ENCODE data around the gene RAB12.

The RAB12 gene

DNA sequence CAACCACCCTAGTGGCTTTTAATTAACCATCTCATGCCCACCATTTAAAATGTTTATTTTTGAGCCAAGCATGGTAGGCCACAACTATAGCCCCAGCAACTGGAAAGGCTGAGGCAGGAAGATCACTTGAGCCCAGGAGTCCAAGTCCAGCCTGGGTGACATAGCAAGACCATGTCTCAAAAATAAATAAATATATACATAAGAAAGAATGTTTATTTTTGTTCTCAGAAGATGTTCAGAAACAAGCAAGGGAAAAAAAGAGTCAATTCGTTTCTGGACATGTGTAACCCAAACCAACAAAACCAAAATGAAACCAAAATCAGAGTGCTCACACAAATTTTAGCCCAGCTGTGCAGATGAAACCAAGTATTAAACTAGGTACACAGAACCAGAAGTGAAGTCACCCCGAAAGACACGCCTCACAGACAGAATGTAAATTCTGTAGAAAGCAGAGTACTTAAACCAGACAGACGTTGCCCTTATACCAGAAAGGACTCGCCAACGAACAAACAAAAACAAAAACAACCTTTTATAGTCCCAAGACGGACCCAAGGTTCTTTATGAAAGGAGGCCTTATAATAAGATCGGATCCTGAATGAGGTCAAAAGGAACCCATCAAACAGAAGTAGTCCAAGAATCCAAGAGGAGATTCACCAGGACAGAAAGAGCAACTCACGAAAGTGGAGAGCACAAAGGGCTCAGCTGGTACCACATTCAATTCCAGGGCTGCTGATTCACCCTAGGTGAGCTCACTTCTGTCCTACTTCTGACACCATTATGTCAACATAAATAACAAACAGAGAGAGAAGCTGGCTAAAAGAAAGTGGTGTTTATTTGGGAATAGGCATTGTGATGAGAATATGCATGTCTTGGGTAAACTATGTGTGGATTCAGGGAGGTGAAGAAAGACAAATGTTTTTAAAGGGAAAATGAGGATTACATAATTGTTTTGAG lies 64.3 kb downstream of the RAB12 start:
- Mint-ChIP-seq H3K27me3 (no peaks in the 10 kb centered on the region), H3K4me1 (ENCODE audit: low read depth) (no peaks in the 10 kb centered on the region), H3K27ac (no peak overlapping the region), H3K36me3 (peaks cover 2% of the 10 kb centered on the region), H3K4me3 (no peak overlapping the region), H3K9me3 (ENCODE audit: low read depth) (no peaks in the 10 kb centered on the region)

DNA sequence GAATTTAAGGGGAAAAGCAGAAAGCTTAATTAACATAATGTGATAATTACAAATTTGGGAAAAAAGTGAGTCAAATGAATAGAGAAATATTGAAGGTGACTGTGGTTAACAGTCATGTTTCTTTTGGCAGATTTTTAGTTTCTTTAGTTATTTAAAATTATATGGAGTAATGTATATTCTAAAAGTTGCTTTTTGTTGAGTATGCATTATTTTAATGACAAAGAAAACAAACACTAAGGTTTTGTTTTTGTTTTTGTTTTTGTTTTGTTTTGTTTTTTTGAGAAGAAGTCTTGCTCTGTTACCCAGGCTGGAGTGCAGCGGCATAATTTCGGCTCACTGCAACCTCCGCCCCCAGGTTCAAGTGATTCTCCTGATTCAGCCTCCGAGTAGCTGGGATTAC lies 65.8 kb downstream of the RAB12 start:
- Mint-ChIP-seq H3K27ac (no peak overlapping the region), H3K36me3 (peaks cover 2% of the 10 kb centered on the region), H3K4me1 (ENCODE audit: low read depth) (no peaks in the 10 kb centered on the region), H3K27me3 (no peaks in the 10 kb centered on the region), H3K4me3 (no peak overlapping the region), H3K9me3 (ENCODE audit: low read depth) (no peaks in the 10 kb centered on the region)

DNA sequence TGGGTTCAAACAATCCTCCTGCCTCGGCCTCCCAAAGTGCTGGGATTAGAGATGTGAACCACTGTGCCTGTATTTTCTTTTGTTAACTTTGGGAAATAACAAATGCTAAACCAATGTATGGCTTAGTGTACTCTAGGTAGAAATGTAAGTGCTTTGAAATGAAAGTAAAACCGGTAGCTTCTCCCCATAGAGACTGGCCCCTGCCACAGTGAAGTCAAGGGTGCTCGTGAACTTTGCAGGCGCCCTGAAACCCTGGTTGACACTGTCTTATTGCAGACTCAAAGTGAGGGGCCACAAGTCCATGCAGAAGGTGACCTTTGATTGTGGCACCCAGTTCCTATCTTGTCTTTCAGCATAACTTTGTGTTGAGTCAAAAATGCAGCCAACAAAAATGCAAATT lies 72.0 kb downstream of the RAB12 start:
- Mint-ChIP-seq H3K4me3 (no peak overlapping the region), H3K9me3 (ENCODE audit: low read depth) (no peaks in the 10 kb centered on the region), H3K27ac (no peak overlapping the region), H3K36me3 (no peaks in the 10 kb centered on the region), H3K27me3 (no peaks in the 10 kb centered on the region), H3K4me1 (ENCODE audit: low read depth) (no peaks in the 10 kb centered on the region)

DNA sequence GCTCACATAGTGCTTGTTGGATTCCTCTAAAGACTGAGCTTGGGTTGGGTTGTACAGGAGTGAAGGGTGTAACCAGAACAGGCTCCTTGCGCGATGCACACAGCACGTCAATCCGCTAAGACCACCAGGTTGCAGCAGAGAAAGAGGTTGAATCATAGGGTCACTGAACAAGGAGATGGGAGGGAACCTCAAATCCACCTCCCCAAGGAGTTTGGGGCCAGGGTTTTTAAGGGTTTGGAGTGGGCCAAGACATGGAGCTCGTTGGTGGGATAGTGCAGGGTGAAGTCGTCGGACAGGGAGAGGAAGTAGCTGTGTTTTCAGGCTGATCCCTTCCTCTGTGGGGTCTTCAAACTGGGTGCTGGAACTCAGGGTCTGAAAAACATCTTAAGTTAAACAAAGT lies 75.3 kb downstream of the RAB12 start:
- Mint-ChIP-seq H3K4me3 (no peak overlapping the region), H3K4me1 (ENCODE audit: low read depth) (no peaks in the 10 kb centered on the region), H3K36me3 (no peaks in the 10 kb centered on the region), H3K27me3 (no peaks in the 10 kb centered on the region), H3K9me3 (ENCODE audit: low read depth) (no peaks in the 10 kb centered on the region), H3K27ac (no peak overlapping the region)

DNA sequence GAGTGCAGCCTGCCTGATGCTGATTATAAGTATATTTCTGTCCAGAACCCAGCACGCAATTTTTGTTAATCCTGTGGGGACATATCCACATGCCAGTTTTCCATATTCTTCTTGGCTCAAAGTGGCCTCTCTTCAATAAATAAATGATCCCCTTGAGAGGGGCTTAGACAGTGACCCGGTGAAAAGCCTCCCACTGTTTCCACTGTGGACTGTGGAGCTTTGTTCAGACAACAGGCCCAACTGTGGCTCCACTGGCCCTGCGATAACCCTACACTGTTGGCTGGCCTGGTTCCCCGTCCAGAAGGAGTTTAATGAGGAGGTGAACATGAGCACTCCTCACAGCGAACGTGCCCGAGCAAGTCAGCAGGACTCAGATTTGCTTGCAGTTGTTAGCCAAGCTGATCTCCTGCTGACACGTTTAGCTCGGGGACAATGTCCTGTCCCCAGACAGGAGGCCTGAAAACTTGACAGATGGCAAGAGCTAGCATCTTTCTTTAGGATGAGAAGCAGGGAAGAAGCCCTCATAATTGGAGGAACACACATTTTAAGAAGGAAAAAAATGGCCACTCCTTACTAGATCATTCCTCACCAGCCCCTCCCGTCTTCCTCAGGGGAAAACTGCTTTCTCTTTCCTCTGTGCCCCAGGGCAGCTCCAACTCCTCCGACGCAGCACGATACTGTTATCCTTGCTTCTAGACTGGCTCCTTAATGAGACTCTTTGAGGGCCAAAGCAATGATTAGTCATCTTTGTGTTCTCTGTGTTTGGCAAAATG lies 76.1 kb downstream of the RAB12 start:
- Mint-ChIP-seq H3K4me1 (ENCODE audit: low read depth) (no peaks in the 10 kb centered on the region), H3K27ac (no peak overlapping the region), H3K9me3 (ENCODE audit: low read depth) (no peaks in the 10 kb centered on the region), H3K4me3 (no peak overlapping the region), H3K27me3 (no peaks in the 10 kb centered on the region), H3K36me3 (no peaks in the 10 kb centered on the region)

DNA sequence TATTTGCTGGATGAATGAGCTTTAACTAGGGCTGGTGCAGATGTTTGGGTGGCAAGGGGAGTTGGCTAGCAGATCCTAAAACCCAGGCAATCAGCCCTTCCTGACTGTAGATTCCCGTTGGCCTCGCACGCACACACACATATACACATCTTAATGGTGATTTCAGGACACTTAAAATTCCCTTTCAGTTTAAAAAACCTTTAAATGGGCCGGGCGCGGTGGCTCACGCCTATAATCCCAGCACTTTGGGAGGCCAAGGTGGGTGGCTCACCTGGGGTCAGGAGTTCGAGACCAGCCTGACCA lies 76.6 kb downstream of the RAB12 start:
- H3K27me3 Mint-ChIP-seq = no peaks in the 10 kb centered on the region
- no peaks in the 10 kb centered on the region for H3K36me3 Mint-ChIP-seq
- H3K27ac Mint-ChIP-seq = no peak overlapping the region
- no peaks in the 10 kb centered on the region for H3K4me1 Mint-ChIP-seq (ENCODE audit: low read depth)
- no peak overlapping the region for H3K4me3 Mint-ChIP-seq
- H3K9me3 Mint-ChIP-seq (ENCODE audit: low read depth) = no peaks in the 10 kb centered on the region

DNA sequence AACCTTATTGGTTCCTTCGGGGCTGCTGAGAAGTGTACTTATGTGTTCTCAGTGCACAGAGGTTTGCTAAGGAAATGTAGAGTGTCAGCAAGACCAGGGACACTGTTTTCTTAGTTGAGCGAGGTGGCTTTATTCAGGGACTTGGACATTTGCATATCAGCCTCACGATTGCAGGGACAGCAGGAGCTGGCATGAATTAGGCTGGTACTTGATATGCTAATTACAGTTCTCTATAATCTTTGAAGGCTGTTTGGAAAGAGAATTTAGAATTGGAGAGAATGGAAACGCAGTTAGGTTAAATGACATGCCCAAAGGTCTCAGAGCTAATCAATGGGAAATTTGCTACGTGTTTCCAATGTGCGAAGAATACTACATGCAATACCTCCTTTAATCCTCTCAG lies 77.4 kb downstream of the RAB12 start:
- Mint-ChIP-seq H3K27me3 (no peaks in the 10 kb centered on the region), H3K4me3 (no peak overlapping the region), H3K4me1 (ENCODE audit: low read depth) (no peaks in the 10 kb centered on the region), H3K9me3 (ENCODE audit: low read depth) (no peaks in the 10 kb centered on the region), H3K27ac (no peak overlapping the region), H3K36me3 (no peaks in the 10 kb centered on the region)

DNA sequence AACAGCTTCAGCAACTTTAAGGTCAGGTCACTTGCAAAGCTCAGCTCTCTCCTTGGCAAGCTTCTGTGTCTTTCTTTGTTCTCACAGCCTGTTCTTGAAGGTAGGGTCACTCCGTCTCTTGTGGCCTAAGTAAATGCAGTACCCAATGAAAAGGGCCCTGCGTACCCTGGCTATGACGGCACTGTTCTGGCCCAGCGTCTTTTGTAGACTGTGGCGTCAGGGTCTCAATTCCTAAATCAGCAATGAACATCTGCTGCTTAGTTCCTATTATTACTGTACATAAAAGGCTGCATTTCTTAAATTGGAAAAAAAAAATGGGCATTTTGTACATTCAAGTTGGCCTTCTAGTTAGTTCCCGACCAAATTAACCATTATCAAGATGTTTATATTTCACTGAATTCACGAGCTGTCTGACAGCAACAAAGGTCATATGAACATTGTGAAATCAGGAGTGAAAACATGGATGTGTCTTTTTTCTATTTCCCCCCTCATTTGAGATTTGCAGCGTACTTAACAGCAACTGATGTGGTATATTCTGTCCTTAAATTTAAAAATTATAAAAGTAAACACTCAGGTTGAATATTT lies 79.1 kb downstream of the RAB12 start:
- Mint-ChIP-seq H3K4me3 (no peak overlapping the region), H3K36me3 (no peaks in the 10 kb centered on the region), H3K9me3 (ENCODE audit: low read depth) (no peaks in the 10 kb centered on the region), H3K27me3 (no peaks in the 10 kb centered on the region), H3K27ac (no peak overlapping the region), H3K4me1 (ENCODE audit: low read depth) (no peaks in the 10 kb centered on the region)

DNA sequence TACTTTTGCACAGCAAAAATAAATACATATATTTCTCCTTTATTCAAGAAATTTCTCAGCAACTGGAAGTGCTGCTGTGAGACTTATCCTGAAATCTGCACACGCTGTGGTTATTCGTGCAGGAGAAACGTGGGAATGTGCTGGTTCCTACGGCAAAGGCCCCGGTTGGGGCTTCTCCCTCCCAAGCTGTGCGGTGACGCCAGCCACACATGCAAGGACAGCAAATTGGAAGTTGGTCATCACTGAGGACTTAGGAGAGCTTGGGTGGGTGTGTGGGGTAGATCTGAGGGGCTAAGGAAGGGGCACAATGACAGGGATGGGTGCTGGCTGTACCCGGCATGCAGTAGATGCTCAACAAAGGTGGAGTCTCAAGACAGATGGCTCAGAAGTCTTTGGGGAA lies 79.6 kb downstream of the RAB12 start:
- no peaks in the 10 kb centered on the region for H3K4me1 Mint-ChIP-seq (ENCODE audit: low read depth)
- no peak overlapping the region for H3K27ac Mint-ChIP-seq
- no peaks in the 10 kb centered on the region for H3K27me3 Mint-ChIP-seq
- H3K36me3 Mint-ChIP-seq = no peaks in the 10 kb centered on the region
- H3K9me3 Mint-ChIP-seq (ENCODE audit: low read depth) = no peaks in the 10 kb centered on the region
- no peak overlapping the region for H3K4me3 Mint-ChIP-seq
